CD4-positive, alpha-beta T cell treated with Interleukin-2 at 100 ng/mL for 4 hours (primary cell): Measurements from ENCODE around the gene ZNF775.

ENCODE experiments used
- DNase-seq: peaks from one replicate; pipeline ENCODE4 v3.0.0-alpha.2; 2020; ENCODE audit warnings: low spot score

ZNF775 gene

DNA sequence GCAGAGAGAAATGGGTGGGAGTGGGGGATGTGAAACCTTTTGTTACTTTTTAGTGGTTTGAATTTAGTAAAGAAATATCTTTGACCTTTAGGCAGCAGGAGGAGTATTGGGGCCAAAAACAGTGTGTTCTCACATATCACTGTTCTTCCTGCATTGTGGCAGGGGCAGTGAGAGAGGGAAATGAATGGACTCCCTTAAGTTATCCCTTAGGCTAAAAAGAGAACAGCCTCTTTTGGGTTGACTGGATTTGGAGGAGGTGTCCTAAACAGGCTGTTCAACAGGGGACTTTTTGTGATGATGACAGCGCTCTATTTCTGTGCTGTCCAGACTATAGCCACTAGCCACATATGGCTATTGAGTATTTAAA lies 22.3 kb downstream of the ZNF775 start:
- DNase-seq, result no peak

DNA sequence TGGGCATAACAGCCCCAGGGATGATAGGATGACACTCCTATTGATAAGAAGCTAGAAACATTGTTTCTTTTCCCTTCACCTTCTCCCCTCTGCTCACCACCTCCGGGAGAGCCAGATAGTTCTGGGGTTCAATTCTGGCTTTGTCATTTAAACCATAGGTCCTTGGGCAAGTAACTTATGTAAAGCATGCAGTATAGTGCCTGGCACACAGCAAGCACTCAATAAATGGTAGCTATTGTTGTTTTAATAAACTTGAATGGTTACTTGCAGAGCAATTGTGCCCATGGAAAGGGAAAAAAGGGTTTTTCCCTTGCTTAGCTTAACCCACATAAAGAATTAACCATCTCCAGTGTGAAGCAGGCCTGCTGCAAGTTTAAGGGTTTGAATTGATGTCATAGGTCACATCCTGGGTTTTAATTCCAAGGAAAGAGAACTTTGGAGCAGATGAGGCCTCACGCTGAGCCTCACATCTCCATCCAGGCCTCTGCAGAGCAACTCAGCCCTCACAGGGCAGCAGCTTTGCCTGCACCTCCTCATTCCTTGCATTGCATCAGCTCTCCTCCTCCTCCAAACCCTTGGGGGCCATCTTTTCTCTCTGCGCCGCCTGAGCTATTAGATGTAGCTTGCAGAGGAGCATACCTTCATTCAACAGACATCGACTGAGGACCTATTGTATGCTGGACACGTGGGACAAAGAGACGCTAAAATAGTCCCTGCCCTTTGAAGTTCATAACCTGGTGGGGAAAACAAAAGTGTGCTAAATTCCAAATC lies 22.9 kb downstream of the ZNF775 start:
- no peak for DNase-seq

DNA sequence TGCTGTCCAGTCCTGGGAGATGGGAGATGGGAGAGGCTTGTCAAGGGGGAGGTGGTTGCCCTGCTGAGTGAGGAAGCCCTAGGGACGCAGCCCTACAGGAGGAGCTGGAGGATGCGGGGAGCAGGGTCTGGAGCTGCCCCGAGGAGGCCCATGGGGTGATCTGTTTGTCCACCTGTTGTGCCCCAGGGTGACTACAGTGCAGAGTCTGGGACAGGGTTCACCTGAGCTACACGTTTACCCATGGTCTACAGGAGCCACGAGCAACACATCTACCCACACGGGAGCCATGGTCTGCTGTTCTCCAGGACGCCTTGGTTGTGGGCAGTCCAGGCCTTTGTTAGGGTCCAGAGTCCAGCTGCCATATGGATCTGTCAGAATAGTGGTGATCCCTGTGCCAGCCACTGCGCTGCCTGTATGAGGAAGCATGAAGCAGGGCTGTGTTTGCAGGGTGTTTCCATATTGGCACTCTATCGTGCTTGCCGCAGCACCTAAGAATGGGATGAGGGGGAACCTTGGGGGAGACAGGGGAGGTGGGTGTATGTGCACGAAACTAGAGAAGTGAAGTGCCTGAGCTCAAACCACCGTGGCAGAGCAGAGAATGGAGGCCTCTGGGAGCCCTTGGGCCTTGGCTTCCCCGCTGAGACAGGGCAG lies 23.7 kb downstream of the ZNF775 start:
- DNase-seq, result no peak

DNA sequence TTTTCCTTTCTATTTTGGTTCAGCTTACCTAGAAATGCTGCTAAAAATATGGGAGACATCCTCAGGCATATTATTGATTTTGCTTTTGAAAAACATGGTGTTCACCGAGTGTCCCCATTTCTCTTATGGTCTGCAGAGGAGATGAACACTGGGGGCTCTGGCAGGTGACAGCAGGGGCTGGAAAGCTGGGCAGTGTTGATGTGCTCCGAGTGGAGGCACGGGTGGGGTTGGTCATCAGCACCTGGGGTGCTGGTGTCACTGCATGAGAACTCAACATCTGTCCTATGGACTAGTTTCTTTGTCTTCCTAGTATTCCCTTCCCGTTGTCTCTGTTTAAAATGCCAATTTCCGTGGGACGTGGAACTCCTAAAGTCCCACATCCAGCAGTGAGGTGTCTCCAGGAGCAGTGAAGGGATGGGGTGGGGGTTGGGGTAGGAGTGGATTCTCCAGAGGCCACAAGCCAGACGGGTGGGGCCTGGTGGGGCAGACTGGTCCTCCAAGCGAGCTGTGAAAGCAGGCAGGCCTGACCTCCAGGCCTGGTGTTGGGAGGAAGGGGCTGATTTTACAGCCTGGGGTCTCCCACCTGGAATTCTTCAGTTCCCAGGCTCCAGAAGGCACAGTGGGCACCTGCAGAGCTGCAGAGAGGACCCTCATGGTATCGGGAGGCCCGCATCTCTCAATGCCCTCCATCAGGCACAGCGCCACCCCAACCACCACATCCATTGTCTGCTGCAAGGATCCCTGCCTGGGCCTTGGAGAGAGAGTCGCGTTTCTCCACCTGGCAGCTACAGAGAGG lies 24.4 kb downstream of the ZNF775 start:
- no peak for DNase-seq

DNA sequence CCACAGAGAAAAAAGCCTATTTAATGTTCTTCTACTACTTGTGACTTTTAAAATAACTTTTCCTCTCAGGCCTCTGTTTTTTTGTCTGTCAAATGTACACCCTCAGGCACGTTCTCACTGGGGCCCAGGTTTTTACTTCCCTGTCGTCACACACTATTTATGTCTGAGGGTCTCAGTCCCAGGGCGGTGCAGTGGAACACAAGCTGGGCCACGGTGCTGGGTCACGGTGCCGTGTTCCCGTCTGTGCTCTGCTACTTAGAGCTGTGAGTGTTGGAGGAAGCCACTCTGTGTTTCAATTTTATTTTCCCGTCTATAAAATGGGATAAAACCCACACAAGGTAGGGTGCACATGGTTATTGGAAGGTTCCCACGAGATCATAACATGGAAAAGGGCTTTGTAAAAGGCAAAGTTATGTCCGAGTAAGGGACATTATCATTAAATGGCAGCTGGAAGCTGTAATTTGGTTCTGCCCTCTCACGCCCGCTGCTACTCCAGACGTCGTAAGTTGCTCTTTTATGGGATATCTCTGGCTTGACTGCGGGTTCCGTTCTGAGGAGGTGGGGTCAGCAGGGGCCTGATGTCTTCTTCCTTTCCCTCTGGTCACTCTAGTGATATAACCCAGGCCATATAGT lies 25.2 kb downstream of the ZNF775 start:
- DNase-seq, result no peak

DNA sequence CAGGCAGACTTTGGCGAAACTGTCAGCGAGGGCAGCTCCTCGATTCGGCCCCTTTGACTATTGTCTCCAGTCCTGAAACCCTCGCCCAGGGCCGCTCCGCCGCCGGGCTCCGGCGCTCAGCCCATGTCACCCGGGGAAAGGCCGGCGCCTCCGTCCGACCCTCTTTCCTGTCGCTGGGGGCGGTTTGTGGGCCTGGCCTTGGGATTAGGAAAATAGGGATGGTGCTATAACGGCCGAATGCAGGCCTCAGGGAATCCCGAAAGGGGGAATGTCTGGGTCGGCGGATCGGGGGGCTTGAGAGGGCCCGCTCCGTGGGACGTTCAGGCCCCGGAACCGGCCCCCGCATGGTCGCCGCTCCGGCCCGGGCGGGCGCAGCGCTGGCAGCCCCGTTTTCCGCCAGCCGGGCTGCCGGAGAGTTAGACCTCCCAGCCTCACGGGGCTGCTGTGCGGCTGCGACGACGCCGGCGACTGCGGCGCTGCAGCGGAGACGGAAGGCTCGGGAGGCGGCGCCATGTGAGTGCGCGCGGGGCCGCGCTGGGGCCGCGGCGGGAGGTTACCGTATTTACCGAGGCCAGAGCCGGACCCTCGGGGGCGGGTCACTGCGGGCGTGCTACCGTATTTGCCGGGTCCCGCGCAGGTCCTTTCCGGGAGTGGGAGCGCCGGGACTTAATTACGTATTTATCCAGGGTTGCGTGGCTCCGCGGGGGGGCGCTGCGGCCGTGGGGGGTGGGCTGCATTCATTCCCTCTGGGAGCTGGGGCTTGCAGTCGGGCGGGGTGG lies 25.9 kb downstream of the ZNF775 start:
- peak; percentile 84 for DNase-seq

DNA sequence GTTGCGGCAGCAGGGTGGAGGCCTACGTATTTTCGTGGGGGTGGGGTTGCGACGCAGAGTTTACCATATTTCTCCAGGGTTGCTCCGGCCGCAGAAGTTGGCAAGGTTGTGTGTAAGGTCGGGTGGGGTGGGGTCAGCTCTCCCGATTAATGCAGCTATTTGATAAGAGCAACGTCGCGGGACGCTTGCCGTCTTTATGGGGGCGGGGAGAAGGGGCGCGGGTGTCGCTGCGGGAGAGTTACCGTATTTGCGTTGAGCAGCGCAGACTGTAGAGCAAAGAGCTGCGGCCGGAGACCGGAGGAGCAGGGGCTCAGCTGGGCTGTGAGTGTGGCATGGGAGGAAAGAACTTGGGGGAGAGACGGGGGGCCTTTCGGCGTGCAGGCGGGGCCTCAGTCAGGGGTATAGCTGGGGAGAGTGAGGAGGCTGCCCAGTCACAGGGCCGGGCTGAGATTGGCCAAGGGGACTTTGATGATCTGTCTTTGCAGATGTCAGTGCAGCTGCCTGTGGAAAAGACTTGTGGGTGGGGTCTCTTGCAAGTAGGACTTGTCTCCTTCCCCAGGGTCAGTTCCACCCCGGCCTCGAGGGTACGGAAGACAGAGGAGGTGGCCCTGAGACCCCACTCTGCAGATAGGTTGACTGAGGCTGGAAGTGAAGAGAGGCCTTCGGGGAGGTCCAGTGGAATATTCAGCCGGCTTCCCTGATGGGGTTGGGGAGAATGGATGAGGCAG lies 26.6 kb downstream of the ZNF775 start:
- no peak for DNase-seq

DNA sequence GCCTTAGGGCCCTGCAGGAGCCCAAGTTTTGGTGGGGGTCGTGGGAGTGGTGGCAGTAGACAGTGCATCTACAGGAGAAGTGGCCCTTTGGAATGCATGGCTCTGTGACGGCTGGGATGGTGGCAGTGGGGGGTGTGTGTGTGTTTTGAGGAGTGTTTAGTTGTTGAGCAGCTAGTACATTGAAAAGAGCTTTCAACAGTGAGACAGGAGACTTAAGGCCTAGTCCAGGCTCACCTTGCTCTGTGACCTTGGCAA lies 27.1 kb downstream of the ZNF775 start:
- DNase-seq, result peak; percentile 13

DNA sequence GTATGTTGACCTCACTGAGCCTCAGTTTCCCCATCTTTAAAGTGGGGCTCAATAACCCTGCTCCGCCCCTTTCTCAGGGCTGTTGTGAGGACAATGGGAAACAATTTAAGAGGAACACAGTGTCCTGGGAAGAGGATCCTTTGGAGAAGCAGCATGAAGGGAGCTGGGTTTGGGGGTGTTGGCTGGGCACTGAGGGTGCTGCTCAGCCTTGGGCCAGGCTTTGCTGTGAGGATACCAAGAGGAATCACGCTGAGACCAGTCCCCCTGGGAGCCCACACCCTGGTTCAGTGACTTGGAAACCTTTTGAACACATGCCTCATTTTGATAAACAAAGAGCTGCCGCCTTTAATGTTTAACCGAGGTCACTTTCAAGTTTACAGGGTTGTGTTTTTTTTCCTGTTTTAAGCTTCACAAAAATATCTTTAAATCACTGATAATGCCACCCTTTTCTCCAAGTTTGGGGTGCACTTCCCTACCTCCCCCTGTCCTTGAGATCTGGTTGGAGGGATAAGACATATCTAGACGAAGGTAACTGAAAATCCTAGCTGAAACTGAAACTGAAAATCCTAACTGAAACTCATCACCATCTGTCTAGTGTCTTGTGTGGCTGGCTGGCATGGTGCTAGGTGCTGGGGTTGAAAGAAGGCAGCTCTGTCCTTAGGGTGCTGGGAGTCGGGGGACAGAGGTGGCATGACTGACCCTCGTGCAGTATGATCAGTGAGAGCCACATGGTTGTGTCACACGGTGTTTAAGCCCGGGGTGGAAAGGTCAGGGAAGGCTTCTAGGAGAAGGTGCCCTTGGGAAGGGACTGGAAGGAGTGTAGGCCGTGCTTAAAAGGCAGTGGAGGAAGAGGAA lies 27.7 kb downstream of the ZNF775 start:
- DNase-seq, result peak; percentile 44

DNA sequence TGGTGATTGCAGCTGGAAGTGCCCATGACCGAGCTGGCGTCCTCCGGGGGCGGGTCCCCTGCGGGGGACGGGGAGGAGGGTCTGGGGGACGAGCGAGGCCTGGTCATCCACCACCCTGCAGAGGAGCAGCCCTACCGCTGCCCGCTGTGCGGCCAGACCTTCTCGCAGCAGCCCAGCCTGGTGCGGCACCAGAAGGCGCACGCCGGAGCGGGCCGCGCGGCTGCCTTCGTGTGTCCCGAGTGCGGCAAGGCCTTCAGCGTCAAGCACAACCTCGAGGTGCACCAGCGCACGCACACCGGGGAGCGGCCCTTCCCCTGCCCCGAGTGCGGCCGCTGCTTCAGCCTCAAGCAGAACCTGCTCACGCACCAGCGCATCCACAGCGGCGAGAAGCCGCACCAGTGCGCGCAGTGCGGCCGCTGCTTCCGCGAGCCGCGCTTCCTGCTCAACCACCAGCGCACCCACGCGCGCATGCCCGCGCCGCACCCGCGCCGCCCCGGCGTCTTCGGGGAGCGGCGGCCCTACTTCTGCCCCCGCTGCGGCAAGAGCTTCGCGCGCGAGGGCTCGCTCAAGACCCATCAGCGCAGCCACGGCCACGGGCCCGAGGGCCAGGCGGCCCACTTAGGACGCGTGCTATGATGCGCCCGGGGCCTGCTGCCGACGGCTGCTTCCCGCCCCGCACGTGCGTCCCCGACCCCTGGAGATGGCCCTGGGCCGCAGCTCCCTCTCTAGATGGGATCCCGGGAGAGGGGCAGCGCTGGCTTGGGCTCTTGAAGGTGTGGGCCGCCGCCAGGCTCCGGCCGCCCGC lies 28.7 kb downstream of the ZNF775 start:
- DNase-seq, result no peak

DNA sequence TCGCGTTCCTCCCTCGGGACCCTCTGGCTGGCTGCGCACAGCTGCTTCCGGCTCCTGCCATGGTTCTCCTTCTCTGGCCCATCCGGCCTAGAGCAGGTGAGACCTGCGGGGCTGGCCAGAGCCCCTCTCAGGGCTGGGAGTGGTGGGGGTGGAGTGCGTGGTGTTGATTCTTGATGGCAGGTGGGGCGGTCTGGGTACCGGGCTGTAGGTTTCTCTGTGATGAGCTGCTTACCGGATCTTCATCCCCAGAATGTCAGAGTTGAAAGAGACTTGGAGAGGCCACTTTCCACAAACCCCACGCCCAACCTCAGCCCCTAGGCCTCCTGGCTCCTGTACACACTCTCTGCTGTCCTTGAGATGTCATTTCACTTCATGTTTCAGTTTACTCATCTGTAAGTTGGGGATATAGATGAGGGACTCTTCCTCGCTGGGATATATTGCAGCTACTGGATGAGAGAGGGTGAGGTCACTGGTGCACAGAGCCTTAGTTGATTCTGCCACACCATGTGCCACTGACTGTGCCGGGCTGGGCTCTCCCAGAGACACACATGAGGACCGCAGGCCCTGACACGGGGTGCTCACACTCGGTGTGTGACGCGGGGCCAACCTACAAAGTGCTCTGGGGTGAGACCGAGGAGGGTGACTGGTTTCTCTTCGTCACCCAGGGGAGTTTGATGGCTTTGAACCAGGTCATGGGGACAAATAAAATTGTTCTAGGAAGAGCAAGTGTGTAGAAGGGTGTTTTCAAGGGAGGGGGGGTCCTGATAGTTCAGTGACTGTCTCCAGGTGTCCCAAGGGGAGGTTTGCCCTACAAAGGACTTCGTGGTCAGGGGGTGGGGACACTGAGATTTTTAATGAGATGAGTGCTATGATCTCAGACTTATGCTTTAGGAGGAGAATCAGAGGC lies 29.5 kb downstream of the ZNF775 start:
- no peak for DNase-seq

DNA sequence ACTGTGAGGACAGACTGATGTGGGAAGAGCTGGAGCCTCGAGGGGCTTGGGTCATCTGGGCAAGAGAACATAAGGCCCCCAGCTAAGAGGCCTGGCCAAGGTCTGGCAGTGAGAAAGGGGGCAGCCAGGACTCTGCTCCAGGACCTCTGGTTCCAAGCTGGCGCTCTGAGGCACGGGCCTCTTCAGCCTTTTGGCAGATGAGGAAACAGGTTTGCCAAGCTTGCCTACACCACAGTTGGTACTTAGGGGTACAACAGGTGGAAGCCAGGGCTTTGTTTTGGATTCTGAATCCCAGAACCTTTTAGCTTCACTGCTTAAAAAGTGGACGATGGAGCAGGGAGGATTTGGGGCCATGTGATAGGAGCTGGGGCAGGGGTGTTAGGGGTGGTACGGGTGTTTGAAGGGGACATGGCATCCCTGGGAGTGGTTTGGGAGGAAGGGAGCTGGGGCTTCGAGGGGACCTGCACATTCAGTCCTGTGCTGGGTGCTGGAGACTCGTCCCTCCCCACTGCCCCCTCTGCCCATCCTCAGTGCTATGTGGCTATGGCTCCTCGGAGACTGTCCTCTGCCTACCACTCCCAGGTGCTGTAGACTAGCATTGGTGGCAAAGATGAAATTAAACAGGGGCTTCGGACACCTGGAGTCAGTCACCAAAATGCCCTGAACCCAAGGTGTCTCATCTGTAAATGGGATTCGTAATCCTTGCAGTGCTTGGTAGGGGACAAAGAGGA lies 30.3 kb downstream of the ZNF775 start:
- no peak for DNase-seq

DNA sequence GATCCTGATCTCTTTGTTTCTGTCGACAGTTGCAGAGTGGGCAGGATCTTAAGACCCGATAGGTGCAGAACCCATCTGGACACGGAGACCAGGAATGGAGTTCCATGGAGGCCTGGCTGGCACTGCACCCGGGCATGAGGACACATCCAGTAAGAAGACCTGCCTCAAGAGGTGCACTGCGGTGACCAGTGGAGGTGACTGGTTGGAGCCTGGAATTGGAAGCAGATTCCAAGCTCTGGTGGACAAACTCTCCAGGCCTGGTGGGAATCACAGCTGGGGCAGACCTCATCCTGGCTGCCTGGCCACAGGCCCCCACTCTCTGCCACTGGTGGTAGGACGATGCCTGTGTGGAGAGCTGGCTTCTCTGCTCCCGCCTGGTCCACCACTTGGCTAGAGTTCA lies 31.0 kb downstream of the ZNF775 start:
- DNase-seq, result no peak

DNA sequence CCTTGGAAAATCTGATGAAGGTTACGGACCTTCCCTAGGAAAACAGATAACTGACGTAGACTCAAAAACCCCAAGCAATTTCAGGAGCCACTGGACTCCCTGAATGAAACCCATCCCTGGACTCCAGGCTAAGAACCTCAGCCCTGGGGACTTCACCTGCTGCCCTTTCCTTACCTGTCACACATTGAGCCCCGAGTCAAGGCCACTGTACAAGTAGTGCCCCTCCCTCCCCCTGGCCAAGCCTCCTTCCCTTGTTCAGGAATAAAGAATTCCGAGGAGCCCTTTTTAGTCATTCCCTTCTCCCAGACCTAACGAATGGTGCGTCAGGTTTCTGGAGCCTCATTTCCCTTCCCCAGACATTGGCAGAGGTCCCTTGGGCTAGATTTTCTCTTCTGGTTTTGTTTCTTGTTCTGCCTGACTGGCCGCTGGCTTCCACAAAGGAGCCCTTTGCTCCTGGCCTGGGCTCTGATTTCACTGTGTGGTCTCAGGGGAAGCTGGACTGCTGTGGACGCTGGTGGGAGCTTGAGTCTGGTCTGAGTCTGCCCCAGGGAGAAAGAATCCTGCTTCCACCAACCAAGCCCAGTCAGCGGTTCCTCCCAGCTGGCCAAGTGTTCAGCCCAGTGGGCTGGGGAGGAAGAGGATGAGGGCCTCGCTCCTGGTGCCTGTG lies 31.7 kb downstream of the ZNF775 start:
- DNase-seq, result no peak

DNA sequence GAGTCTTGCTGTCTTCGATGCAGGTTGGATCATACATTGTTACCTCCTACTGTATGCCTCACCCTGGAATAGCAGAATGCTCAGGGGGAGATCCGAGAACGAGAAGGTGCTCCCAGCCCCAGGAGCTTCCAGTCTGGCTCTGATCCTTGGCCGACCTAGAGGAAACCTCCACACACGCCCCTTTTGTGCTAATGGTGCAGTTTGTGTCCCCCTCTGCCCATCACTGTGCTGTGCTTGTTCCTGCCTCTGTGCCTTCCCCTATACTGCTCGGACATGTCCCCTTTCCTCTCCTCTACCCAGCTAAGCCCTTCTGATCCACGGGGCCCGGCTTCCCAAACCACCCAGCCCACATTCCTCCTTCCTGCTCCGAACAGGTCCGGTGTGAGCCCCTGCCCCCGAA lies 32.5 kb downstream of the ZNF775 start:
- DNase-seq, result no peak

DNA sequence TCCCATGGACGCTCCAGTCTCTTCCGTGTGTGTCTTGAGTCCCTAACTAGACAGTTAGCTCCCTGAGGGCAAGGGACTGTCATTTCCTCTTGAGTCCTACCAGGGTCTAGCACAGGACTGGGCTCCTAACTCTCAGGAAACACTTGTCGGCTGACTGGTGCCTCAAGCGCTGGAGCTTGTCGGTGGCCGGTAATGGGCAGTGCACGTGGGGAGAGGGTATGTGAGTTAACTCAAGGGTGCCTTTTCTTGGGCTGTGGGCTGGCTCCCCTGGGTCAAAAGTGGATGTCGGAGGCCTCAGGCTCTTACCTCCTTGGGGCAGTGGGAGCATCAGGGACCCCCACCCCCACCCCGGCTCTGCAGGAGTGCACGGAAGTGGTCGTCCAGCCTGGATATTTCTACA lies 32.9 kb downstream of the ZNF775 start:
- DNase-seq, result no peak
